GM12873 (cell line): ENCODE results near the gene MANF.

Source experiments
- TF ChIP-seq, protein P1 (sequence below): IDR thresholded peaks from 2 replicates; pipeline ENCODE4 v1.5.1; 2012; ENCODE audit warnings: low read depth, mild to moderate bottlenecking, moderate library complexity, low read length, control low read depth; ENCODE audit not compliant: insufficient read depth; ENCODE audit errors: missing control alignments

The MANF gene

DNA sequence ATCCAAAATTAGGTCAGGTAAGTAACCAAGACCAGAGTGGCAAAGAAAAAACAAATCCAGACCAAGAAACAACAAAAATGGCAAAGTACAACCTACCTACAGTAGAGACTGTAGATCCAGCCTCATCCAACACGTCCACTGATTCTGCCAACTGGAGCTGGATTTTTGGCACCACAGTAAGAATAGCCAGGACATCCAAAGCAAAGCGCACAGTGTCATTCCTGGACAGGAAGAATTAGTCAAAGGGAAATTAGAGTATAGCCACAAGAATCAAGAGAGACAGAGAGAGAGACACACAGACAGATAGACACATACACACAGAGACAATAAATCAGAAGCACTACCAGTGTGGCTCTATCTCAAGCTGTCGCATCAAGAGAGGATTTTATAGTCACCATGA, 37.1 kb downstream of the MANF start:
- TF ChIP-seq, protein P1, sequence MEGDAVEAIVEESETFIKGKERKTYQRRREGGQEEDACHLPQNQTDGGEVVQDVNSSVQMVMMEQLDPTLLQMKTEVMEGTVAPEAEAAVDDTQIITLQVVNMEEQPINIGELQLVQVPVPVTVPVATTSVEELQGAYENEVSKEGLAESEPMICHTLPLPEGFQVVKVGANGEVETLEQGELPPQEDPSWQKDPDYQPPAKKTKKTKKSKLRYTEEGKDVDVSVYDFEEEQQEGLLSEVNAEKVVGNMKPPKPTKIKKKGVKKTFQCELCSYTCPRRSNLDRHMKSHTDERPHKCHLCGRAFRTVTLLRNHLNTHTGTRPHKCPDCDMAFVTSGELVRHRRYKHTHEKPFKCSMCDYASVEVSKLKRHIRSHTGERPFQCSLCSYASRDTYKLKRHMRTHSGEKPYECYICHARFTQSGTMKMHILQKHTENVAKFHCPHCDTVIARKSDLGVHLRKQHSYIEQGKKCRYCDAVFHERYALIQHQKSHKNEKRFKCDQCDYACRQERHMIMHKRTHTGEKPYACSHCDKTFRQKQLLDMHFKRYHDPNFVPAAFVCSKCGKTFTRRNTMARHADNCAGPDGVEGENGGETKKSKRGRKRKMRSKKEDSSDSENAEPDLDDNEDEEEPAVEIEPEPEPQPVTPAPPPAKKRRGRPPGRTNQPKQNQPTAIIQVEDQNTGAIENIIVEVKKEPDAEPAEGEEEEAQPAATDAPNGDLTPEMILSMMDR: no peak

DNA sequence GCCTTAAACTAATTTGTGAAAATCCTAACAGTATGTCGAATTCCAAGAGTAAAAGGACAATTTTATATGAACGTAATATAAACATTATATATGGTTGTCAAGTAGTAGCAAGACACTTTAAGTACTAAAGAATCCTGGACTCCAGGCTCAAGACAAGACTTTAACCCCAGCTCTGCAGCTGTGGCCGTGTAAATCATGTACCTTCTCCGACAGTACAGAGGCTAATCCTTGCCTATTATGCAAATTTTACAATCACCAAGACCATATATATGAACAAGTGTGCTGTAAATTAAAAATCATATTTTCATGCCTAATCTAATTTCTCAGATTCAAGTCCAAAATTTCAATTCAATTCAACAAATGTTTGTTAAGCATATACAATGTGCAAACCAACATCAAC, 41.8 kb downstream of the MANF start:
- TF ChIP-seq, protein P1: no peak

DNA sequence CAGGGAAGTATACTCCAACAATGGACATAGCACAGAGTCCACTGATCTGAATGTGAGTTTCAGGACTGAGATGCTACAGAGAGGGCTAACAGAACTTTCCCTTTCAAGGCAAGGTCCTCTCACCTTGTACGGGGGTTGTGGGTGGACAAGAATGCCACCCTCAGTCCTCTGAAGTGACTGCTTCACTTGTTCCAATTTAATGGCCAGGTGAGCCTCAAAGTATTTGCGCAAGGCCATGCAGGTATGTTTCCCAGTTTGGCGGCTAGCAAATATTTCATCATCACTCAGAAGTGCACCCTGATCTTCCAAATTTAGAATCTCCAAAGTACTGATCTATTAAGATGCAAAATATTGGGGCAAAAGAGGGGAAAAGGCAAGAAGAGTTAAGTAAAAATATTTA, 44.0 kb downstream of the MANF start:
- TF ChIP-seq, protein P1: no peak

DNA sequence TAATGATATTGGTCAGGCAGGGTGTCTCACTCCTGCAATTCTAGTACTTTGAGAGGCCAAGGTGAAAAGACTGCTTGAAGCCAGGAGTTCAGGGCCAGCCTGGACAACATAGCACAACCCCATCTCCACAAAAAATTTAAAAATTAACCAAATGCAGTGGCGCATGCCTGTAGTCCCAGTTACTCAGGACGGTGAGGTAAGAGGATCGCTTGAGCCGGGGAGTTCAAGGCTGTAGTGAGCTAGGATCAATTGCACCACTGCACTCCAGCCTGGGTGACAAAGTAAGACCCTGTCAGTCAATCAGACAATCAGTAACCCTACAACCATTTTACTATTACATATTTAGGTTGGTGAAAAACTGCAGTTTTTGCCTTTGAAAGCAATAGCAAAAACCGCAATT, 49.0 kb downstream of the MANF start:
- TF ChIP-seq, protein P1: no peak

DNA sequence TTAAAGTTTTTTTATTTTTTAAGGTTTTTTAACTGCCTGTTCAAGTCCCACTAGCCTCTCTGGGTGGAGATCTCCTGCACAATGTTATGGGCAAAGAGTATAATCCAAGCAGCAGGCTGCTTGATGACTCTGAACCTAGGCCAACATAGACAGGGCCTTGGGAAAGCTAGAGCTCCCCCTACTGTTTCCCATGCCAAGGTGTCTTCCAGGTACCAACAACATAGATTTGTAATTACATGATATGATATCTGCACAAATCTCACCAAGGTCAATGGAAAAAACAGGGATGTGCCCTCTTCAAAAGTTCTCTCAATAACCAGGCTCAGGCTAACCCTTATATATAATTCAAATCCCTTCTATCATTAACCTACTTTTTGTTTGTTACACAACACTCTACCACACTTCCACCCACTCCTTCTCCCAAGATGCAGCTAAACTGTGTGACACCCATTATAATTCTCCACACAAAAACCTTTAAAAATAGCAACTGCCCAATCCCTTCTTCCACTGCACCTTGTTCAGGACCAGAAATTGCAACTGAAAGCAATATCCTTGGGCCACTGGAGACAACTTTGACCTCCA, 49.7 kb downstream of the MANF start:
- TF ChIP-seq, protein P1: peak; percentile 83

DNA sequence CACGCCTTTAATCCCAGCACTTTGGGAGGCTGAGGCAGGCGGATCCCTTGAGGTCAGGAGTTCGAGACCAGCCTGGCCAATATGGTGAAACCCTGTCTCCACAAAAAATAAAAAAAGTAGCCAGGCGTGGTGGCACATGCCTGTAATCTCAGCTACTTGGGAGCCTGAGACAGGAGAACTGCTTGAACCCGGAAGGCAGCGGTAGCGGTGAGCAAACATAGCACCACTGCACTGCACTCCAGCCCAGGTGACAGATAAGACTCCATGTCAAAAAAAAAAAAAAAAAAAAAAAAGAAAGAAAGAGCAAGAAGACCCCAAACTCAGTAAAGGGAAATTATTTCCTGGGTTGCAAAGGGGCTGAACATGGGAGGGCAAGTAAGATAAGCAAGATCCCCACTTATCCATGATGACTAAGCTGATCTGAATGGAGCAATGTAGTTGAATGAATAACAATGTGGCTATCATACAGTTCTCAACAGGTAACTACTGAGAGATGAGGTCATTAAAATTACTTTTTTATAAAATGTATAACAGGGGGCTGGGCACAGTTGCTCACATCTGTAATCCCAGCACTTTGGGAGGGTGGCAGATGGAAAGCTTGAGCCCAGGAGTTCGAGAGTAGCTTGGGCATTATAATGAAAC, 52.0 kb downstream of the MANF start:
- TF ChIP-seq, protein P1: no peak
